ENCODE measurements around the gene FGB.

GRCh38 chr4:154517591-154517990 lies 45.2 kb upstream of the FGB start:
- TF ChIP-seq CTCF (IDR thresholded peaks at IDR 0.05 in 8 of 11, conservative IDR thresholded peaks at IDR 0.05 in 3 of 11) (no peak), POLR2A (IDR thresholded peaks at IDR 0.05) (no peak), POLR2AphosphoS5 (IDR thresholded peaks at IDR 0.05) (no peak)
